CD4-positive, alpha-beta T cell (primary cell): Measurements from ENCODE around the gene MED14. TPM values are rescaled to one million over a fixed set of nuclear protein-coding genes. Genes with fewer than 3 reads are reported as not detected.

Experiments used
- ATAC-seq: fragments of 200-7000 bp; cut with Tn5 transposase; one replicate; pipeline ENCODE4 v1.10.0; 2022; ENCODE audit warnings: mild to moderate bottlenecking; ENCODE audit not compliant: poor library complexity
- CTCF ChIA-PET: fragments of 350-600 bp; sonication (Branson Sonifier 250); formaldehyde crosslinking; loops from one replicate; lab custom pipeline; 2021; ENCODE audit warnings: antibody characterized with exemption, inconsistent platforms; lab: Charles Lee
- POLR2A ChIA-PET: fragments of 350-600 bp; sonication (Branson Sonifier 250); formaldehyde crosslinking; loops from one replicate; lab custom pipeline; 2021; ENCODE audit warnings: antibody characterized with exemption, inconsistent platforms; lab: Charles Lee
- DNase-seq, 14 experiments: peaks; one replicate each; pipeline ENCODE4 v3.0.0-alpha.2; 2013 to 2020; ENCODE audit warnings: mixed read lengths in 2 of 14
- H3K27ac ChIP-seq, 2 donors: one replicate each; pipeline versions ENCODE4 v1.5.1 to v1.7.0; 2013; ENCODE audit warnings: low read length in 2 of 2, low read depth in 1 of 2, mild to moderate bottlenecking in 1 of 2
- H3K27me3 ChIP-seq, 2 experiments: 1 replicate in 1 of 2; 2 replicates in 1 of 2; pipeline versions ENCODE4 v1.6.1 to v1.7.0; 2013; ENCODE audit warnings: low read length in 2 of 2, control low read depth in 1 of 2, mild to moderate bottlenecking in 1 of 2, moderate library complexity in 1 of 2; ENCODE audit not compliant: insufficient read depth in 2 of 2, control insufficient read depth in 1 of 2
- H3K36me3 ChIP-seq: one replicate; pipeline ENCODE4 v1.6.1; 2013; ENCODE audit warnings: low read length, control low read depth; ENCODE audit not compliant: insufficient read depth
- H3K4me1 ChIP-seq: one replicate; pipeline ENCODE4 v1.6.1; 2013; ENCODE audit warnings: low read length, control low read depth; ENCODE audit not compliant: insufficient read depth
- H3K4me3 ChIP-seq: one replicate; pipeline ENCODE4 v1.5.1; 2013; ENCODE audit warnings: mild to moderate bottlenecking, low read length, moderate library complexity
- H3K9me3 ChIP-seq, 2 experiments: 1 replicate in 1 of 2; 2 replicates in 1 of 2; pipeline versions ENCODE4 v1.6.1 to v1.7.0; 2013; ENCODE audit warnings: low read length in 2 of 2, mild to moderate bottlenecking in 2 of 2, control low read depth in 1 of 2, moderate library complexity in 1 of 2; ENCODE audit not compliant: control insufficient read depth in 1 of 2, insufficient read depth in 1 of 2
- H3K27ac Mint-ChIP-seq: one replicate; pipeline ENCODE4 v1.8.0; 2020; ENCODE audit warnings: mixed read lengths
- H3K27me3 Mint-ChIP-seq: one replicate; pipeline ENCODE4 v1.8.0; 2021; ENCODE audit warnings: mixed read lengths
- H3K36me3 Mint-ChIP-seq: one replicate; pipeline ENCODE4 v1.8.0; 2021; ENCODE audit warnings: low read depth, mixed read lengths
- H3K4me1 Mint-ChIP-seq: one replicate; pipeline ENCODE4 v1.8.0; 2021; ENCODE audit warnings: low read depth, mixed read lengths
- H3K4me3 Mint-ChIP-seq: one replicate; pipeline ENCODE4 v1.8.0; 2020; ENCODE audit warnings: mild to moderate bottlenecking, mixed read lengths
- H3K9me3 Mint-ChIP-seq: one replicate; pipeline ENCODE4 v1.8.0; 2020; ENCODE audit warnings: mixed read lengths
- CTCF ChIP-seq: fragments of 200-600 bp; IDR thresholded peaks from one replicate; pipeline ENCODE4 v1.8.0; 2022; ENCODE audit warnings: antibody characterized with exemption, mild to moderate bottlenecking
- intact Hi-C, 2 experiments: fragments of 100-400 bp; cut with DNase I in 1 of 2; cut with micrococcal nuclease in 1 of 2; formaldehyde crosslinking; loops; one replicate each; pipeline versions ENCODE4 v1.15.1 to v1.9.0; 2023 to 2025; cut with DNase I, micrococcal nuclease
- total RNA-seq, 174 experiments: library from RNA in 2 of 174; stranded (reverse) in 2 of 174; gene quantifications; one replicate each; pipeline ENCODE4 v1.2.3 and lab custom pipeline; 2021 to 2026

The MED14 gene
- total RNA-seq, 2 experiments from 2014 or later, result 59.9 to 67.7 TPM

DNA sequence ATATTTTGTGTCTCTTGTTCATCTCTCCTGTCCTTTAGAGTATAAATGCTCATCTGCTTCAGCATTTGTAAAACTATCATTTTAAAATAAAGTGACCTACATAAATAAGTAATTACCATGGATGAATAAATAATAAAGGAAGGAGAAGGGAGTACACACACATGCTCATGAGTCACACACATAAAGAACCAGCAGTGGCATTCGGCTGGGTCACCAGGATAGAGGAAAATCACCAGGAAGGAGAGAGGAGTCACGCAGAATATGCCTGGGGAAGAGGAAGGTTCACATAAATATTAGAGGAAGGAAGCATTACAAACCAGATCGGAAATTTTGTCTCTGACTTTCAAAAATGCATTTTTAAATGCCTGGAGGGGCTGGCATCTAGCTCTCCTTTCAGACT, 38.5 kb upstream of the MED14 start:
- no peak for ATAC-seq
- H3K27ac ChIP-seq, result no peak overlapping the region

DNA sequence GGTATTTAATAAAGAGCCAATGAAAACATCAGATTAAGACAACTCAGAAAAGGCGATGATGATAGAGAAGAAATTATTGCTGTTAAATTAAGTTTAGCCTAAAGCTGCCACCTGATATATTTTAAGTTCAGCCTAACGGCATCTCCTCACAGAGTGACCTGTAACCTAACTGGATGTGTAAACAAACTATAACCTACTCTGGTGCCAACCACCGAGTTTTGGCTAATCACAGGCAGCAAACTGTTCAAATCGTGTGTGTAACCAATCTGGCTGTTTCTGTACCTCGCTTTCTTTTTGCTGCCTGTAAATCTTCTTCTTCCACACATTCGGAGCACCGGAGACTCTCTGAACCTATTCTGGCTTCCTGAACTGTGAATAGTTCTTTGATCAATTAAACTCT, 37.8 kb upstream of the MED14 start:
- intact Hi-C loops, result no loop called here
- Histone ChIP-seq H3K27ac (no peak overlapping the region), H3K9me3 (no peaks in the 10 kb centered on the region), H3K36me3 (no peaks in the 10 kb centered on the region), H3K4me3 (no peak overlapping the region), H3K27me3 (no peaks in the 10 kb centered on the region), H3K4me1 (no peaks in the 10 kb centered on the region)
- Mint-ChIP-seq H3K4me3 (no peak overlapping the region), H3K4me1 (no peaks in the 10 kb centered on the region), H3K27me3 (no peaks in the 10 kb centered on the region), H3K27ac (no peak overlapping the region), H3K9me3 (no peaks in the 10 kb centered on the region), H3K36me3 (no peaks in the 10 kb centered on the region)
- no peak for ATAC-seq
- ChIA-PET POLR2A (no interaction called here), CTCF (interaction anchor here (1.2 kb wide), 2 partner anchors 127 to 229 kb away, joined by 3 read pairs; no protein-coding TSS in a partner anchor)
- DNase-seq, result no peak
- no peak for TF ChIP-seq CTCF

More for the DNA sequence above, 38.5 kb upstream of the MED14 start:
- H3K27ac Mint-ChIP-seq, result no peak overlapping the region
- H3K9me3 ChIP-seq, result no peaks in the 10 kb centered on the region
- H3K4me1 Mint-ChIP-seq, result no peaks in the 10 kb centered on the region
- CTCF ChIA-PET, result interaction anchor here (1.2 kb wide), 1 partner anchor 230 kb away, joined by 3 read pairs; no protein-coding TSS in a partner anchor
- H3K27me3 ChIP-seq, result no peaks in the 10 kb centered on the region
- no peaks in the 10 kb centered on the region for H3K36me3 Mint-ChIP-seq
- no peaks in the 10 kb centered on the region for H3K27me3 Mint-ChIP-seq
- no peak overlapping the region for H3K4me3 Mint-ChIP-seq
- H3K4me1 ChIP-seq, result no peaks in the 10 kb centered on the region
- TF ChIP-seq CTCF, result no peak
- DNase-seq, result peak in 2 of 14 experiments; percentile 7 to 28
- intact Hi-C loops, result no loop called here
- H3K36me3 ChIP-seq, result no peaks in the 10 kb centered on the region
- POLR2A ChIA-PET, result no interaction called here
- H3K9me3 Mint-ChIP-seq, result no peaks in the 10 kb centered on the region
- H3K4me3 ChIP-seq, result no peak overlapping the region

DNA sequence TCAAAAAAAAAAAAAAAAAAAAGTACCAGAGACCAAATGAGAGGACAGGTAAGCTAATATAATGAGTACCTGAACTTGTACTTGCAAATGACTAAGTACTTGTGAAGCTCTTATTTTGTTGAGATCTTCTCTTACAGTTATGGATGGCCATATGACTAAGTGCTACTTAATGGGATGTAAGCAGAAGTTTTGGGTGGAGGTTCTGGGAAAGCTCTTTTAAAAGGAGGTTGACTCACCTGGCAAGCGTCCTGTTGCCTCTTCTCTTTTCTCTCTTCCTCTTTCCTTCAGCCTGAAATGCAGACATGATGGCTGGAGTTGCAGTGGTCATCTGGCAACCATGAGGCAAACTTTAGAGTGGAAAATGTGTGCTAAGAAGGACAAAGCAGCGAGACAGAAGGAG, 36.9 kb upstream of the MED14 start:
- no peak overlapping the region for H3K4me3 ChIP-seq
- Mint-ChIP-seq H3K4me3 (no peak overlapping the region), H3K27ac (no peak overlapping the region), H3K9me3 (no peaks in the 10 kb centered on the region), H3K27me3 (no peaks in the 10 kb centered on the region), H3K4me1 (no peaks in the 10 kb centered on the region), H3K36me3 (no peaks in the 10 kb centered on the region)
- H3K4me1 ChIP-seq, result no peaks in the 10 kb centered on the region
- H3K9me3 ChIP-seq, result no peaks in the 10 kb centered on the region
- intact Hi-C loops, result no loop called here
- DNase-seq, result no peak
- H3K36me3 ChIP-seq, result no peaks in the 10 kb centered on the region
- ATAC-seq, result no peak
- H3K27ac ChIP-seq, result no peak overlapping the region
- ChIA-PET POLR2A (no interaction called here), CTCF (interaction anchor here (0.6 to 1.2 kb wide), 2 partner anchors 126 to 343 kb away, joined by 3 read pairs; no protein-coding TSS in a partner anchor)
- TF ChIP-seq CTCF, result no peak
- no peaks in the 10 kb centered on the region for H3K27me3 ChIP-seq
